ENCODE measurements around the gene PPM1H.
"Not testable (repeated sequence)": the region's sequence is repeated elsewhere in the genome, so short reads cannot be mapped to it uniquely, and the experiment has no call there.

Gene PPM1H, protein sequence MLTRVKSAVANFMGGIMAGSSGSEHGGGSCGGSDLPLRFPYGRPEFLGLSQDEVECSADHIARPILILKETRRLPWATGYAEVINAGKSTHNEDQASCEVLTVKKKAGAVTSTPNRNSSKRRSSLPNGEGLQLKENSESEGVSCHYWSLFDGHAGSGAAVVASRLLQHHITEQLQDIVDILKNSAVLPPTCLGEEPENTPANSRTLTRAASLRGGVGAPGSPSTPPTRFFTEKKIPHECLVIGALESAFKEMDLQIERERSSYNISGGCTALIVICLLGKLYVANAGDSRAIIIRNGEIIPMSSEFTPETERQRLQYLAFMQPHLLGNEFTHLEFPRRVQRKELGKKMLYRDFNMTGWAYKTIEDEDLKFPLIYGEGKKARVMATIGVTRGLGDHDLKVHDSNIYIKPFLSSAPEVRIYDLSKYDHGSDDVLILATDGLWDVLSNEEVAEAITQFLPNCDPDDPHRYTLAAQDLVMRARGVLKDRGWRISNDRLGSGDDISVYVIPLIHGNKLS

DNA sequence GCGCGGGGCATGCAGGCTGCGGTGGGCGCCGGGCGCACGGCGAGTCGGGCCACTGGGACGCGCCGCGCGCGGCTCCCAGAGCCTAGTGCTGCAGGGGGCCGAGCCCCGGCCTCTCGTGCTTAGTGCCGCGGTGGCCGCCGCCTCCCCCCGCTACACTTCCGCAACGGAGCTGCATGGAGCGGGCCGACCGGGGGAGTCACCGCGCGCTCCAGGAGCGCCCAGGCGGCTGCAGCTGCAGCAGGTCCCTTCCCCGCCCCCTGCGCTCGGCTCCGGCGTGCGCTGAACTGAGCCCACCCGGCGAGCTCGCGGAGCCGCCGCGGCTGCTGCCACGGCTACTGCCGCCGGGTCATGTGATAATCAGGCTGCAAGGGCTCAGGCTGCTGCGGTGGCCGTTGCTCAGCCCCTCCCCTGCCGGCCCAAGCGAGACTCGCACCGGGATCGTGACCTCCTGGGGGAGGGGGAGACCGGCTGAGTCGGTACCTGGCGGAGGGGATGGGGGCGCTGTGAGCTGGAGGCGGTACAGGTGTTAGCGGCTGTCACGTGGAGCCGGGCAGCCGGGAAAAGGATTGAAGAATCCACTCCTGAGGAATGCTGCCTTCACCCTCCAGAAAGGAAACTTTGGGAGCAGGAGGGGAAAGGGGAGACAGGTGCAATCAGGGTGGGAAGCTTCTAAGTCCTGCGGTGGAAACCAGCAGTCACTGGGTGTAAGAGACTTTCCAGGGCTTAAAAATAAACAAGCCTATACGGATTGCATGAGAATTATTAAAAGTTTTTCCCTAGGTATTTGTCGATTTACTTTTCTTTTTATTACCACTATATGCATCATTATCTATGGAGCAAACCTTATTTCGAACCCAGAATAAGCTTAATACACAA, at the start of gene PPM1H:
Gene PPM1H, minus strand, starts transcription at position 352 of the 876 bp plus-strand sequence. CDS start 414 bp downstream, outside the sequence.
- DNase-seq (ENCODE audit: low read depth): no peak

DNA sequence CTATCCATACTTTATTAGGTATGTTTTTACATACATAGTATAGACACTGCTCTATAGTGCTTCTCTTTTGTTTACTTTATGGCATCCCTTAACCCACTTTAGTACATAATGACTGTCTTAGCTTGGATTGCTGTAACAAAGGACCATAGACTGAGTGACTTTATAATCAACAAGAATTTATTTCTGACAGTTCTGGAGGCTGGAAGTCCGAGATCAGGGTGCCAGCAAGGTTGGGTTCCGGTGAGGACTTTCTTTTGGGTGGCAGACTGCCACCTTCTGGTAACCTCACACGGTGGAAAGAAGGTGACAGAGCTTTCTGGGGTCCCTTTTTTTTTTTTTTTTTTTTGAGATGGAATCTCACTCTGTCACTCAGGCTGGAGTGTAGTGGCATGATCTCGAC, 48.6 kb upstream of the PPM1H start:
- no peak for DNase-seq (ENCODE audit: low read depth)

DNA sequence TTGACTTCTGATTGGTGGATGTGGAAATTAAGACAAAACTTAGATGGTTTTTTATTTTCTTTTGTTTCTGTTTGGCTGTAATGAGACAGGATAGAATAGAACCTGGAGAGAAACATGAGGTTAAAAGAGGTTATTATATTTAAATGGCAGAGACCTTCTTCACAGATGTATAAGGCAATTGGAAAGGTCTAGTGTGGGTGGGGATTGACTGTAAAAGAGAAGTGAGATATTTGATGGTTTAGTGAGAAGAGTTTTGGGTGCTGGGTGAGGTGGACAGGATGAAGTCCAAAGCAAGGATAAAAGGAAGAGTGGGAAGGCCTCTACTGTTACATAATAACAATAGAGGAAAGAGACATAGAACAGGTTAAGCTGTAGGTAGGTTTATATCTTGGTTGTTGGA, 43.8 kb upstream of the PPM1H start:
- no peak for DNase-seq (ENCODE audit: low read depth)

DNA sequence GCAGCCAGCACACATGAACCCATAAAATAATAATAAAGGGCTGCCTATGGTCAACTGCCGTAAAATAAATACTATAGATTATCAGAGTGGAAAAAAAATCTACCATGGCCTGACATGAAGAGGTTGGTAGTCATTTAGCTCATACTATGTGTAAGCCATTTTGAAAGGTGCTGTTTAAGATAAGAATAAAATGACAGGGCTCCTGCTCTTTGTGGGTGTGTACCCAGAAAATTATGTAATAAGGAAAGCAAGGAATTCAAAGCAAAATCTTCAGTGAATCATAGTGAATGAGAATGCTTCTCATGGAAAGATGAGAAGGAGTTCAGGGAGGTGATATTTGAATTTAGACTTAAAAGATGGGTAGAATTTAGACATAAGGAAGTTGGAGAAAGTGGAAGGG, 42.9 kb upstream of the PPM1H start:
- DNase-seq (ENCODE audit: low read depth): no peak

DNA sequence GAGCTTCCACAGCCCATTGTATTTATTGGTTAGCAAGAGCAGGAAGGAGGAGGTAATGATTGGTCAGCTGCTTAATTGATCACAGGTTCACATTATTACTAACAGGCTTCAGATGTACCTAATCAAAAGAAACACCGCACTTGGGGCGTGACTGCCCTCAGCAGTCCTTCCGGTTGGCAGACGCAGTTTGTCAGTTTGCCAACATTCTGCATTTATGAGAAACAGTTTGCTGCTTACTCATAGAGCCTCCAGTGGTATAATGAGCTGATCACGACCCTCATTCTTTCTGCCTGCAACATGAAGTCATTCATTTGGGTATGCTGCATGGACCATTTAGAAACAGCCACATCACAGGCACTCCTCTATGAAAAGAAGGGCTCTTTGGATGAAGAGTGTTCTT, 42.5 kb upstream of the PPM1H start:
- no peak for DNase-seq (ENCODE audit: low read depth)

DNA sequence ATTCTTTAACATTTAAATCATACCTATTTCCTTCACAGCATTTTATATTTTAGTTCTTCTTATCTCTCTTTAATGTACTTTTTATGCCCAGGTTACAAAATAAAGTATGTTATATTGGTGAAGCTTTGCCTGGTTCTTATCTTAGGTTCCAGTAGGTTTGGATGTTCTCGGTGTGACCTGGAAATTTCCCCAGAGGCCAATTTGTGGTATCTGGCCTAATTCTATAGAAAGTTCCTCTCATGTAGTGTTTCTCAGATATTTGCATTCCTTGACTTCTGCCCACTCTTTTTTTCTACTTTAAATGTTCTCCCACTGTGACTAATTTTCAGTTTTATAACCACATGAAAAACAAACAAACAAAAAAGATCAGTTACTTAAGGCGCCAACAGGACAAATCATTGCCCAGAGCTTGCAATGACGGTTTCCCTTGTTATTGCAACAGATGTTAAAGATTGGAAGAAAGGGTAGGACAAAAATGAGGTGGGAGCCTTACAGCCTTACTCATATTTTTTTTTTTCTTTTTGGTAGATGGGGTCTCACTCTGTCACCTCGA, 41.2 kb upstream of the PPM1H start:
- no peak for DNase-seq (ENCODE audit: low read depth)

DNA sequence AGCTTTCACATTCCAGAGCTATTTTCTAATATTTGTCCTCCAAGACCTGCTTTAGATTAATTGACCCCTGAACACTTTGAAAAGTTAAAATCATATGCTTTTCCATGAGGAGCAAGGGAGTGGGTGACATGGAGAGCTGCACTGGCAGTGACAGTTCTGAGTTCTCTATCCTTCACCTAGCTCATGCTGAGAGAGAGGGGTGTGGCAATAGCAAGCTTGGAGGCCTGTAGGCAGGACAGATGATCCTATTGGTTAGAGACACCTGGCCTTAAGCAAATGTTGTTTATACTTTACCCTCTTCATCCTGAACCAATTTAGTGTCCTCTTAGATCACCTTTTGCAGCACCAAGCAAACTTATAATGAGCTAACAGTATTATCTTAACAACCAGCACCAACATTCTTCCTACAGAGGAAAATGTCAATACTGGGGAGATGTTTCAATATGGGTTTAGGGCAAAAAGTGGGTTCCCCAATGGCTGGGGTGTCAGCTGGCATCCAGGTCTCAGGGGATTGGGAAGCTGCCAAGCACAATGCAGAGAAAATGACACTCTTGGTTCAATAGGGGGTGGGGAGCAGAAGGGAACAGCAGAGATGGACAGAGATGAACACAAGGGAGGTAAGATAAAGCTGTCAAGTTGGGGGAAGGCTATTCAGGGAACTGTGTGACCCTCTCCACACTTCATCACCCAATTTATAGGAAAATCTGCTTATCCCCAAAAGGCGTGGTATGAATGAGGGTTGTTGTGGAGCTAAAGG, 37.0 kb upstream of the PPM1H start:
- DNase-seq (ENCODE audit: low read depth): no peak

DNA sequence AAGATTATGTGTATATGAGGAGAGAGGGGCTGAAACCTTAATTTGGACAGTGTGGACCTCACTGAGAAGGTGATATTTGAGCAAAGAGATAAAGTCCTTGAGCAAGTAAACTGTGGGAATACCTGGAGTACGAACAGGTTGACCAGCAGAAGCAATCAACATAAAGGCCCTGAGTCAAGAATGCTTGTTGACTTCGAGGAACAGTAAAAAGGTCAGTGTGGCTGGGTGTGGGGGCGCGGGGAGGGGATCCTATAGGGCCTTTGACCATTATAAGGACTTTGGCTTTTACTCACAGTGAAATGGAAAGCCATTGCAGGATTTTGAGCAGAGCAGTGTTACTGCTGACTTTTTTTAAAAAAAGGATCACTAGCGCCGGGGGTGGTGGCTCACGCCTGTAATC, 34.7 kb upstream of the PPM1H start:
- DNase-seq (ENCODE audit: low read depth): no peak

DNA sequence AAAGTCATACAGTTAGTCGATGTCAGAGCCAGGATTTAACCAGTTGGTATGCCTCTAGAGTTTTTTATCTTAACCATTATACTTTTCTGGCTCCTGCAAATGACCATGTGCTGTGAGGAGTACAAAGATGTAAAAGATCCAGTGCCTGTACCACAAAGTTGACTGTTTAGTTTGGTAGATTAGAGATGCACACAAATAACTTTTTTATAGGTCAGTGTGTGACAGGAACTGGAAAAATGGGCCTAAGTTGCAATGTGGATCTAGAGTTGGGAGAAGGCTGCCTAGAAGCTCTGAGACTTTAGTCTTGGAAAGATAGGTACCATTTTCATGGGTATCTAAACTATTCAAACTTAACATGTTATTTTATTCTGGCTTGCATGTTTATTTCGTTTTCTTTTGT, 32.8 kb upstream of the PPM1H start:
- no peak for DNase-seq (ENCODE audit: low read depth)

DNA sequence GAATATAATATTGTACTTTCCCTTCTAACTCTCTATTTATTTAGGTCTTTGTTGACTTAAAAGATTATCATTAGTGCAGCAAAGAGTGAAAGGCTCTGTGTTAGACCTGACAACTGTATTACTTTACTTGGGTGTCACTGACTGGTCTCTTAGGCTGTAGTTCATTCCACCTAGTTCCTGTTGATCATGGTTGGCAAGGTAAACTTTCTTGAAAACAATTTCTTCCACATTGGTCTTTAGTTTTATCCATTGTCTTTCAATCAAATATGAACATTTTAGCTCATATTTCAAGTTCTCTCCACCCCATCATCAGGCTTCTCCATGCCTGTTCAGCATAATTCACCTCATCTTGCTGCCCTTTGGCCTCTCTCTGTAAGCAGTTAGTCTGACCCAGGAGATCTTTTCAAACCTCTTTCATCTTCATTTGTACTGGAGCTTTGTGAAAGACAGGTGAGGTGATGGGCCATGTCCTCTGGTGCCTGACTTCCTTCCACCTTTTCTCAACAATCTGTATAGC, 32.1 kb upstream of the PPM1H start:
- DNase-seq (ENCODE audit: low read depth): no peak

DNA sequence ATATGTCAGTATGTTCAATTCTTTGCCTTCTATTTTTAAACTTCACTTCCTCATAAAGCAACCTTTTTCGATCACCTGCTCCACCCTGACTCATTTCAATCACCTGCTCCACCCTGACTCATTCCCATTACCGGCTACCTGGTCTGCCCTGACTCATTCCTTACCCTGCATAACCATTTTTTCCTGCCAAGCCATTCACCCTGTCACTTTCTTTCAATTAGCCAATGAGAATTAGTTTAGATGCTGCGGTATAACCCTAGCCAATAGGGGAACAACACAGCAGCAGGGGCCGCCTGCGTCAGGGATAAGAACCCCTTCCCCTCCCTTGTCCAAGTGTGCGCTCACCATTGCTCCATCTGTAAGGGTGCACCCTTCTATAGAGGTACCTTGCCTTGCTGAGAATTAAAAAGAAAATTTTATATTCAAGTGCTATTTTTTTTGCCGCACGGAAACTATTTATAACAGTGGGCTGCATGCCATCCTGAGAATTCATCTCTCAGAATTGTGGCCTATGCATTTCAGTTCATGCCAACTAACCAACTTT, 31.6 kb upstream of the PPM1H start:
- not testable (repeated sequence) for DNase-seq (ENCODE audit: low read depth)

DNA sequence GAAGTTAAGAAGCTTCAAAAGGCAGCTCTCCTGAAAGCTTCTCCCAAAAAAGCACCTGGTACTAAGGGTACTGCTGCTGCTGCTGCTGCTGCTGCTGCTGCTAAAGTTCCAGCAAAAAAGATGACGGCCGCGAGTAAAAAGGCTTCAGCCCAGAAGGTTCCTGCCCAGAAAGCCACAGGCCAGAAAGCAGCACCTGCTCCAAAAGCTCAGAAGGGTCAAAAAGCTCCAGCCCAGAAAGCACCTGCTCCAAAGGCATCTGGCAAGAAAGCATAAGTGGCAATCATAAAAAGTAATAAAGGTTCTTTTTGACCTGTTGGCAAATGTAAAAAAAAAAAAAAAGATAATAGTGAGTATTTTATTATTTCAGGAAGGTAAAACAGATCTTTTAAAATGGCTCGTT, 30.8 kb upstream of the PPM1H start:
- DNase-seq (ENCODE audit: low read depth): not testable (repeated sequence)

DNA sequence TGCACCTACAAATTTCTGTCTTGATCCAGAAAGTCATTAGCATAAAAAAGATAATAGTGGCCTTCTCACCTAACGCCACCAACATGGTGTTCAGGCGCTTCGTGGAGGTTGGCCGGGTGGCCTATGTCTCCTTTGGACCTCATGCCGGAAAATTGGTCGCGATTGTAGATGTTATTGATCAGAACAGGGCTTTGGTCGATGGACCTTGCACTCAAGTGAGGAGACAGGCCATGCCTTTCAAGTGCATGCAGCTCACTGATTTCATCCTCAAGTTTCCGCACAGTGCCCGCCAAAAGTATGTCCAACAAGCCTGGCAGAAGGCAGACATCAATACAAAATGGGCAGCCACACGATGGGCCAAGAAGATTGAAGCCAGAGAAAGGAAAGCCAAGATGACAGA, 30.3 kb upstream of the PPM1H start:
- not testable (repeated sequence) for DNase-seq (ENCODE audit: low read depth)

DNA sequence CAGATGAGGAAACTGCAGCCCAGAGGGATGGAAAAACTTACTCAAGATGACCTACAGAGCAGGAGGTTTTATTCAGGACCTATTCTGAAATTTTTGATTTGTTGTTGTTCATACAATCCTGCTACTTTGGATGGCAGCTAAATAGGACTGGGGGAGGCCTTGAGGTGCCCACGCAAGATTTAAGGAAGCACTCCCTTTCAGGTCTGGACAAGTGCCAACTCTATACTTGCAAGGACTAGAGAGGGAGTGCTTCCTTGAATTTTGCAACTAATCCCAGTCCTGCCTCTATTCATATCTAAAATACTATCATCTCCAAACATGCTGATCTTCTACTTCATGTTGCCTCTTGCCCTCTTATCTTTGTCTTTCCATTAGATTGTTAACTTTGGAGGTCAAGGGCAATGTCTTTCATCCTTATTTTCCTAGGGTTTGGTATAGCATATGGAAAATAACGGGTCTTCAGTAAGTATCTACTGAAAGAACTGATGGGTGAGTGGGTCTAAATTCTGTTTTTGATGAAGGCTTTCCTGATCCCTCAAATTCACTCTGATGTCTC, 28.6 kb upstream of the PPM1H start:
- DNase-seq (ENCODE audit: low read depth): no peak

DNA sequence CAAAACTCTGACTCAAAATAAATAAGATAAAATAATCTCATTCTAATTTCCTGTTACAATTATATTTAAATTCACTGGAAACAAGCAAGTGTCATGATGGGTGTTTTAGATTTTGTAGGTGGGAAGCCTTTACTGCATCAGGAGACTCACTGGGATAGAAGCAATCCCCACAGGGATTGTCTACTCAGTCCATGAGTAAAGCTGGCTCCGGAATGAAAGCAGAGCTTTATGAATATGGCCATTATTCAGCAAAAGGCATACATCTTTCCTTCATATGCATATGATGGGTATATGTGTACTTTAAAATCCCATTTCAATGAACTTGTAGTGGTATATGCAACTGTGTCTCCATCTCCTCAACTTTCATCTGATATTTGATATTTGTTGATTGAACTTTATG, 25.4 kb upstream of the PPM1H start:
- no peak for DNase-seq (ENCODE audit: low read depth)

DNA sequence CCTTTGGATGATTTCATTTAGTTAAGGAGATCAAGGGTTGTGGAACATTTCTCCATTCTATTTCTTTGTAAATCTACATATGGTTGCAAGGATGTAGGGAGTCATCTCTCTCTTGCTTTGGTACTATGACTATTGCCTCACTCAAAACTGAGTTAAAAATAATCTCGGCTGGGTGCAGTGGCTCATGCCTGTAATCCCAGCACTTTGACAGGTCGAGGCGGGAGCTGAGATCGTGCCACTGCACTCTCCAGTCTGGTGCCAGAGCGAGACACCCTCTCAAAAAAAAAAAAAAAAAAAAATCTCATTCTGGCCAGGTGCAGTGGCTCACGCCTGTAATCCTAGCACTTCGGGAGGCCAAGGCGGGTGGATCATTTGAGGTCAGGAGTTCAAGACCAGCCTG, 24.8 kb upstream of the PPM1H start:
- DNase-seq (ENCODE audit: low read depth): no peak

DNA sequence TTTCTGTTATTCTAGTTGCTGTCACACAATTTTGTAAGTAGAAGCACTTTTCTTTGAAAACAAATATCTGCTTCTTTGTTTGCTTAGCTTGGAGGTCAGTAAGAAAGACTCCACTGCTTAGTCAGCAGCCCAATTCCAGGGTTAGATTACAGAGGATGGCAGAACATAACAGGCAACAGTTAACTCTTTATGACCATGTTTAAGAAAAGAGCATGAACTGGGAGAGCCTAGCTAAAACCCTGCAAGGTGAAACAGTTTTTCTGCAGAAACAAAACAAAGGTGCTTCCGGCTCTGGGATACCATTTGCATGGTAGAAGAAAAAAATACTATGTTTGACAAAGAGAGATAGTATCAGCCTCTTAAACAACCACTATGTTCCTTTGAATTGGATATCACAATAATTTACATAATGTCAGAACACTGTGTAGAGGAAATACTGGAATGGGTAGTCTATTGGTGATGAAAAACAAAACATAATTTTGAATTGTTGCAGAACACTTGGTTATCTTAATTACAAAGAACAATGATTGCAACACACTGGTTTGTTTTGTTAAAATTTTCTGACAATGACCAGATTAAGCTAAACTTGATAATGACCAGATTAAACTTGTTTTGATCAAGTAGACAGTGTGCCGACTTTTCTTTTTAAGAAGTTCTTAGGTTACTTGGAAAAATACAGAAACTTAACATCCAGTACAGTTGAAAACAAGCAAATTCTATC, 22.4 kb upstream of the PPM1H start:
- DNase-seq (ENCODE audit: low read depth): peak; percentile 6

DNA sequence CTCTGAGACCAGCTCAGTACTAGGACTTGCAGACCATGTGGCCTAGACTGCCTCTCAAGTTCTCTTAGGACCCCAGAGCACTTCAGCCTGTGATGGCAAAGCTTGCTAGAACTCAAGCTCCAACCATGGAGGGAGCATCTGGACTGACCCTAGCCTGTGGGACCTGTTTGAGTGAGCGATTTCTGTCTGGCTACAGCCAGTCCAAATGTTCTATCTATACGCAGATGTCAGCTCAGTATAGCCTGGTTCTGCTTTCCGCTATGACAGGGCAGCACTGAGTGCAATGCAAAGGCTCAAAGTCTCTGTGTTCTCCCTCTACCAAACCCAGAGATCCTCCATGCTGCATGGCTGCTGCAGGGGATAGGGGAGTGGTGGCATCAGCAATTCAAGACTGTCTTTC, 20.7 kb upstream of the PPM1H start:
- no peak for DNase-seq (ENCODE audit: low read depth)

DNA sequence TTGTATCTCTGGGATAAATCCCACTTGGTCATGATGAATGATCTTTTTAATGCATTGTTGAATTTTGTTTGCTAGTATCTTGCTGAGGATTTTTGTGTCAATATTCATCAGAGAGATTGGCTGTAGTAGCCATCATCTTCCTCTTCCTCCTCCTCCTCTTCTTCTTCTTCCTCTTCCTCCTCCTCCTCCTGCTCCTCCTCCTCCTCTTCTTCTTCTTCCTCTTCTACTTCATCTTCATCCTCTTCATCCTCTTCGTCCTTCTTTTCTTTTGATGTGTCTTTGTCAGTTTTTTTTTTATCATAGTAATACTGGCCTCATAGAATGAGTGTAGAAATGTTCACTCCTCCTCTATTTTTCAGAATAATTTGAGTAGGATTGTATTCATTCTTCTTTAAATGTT, 15.4 kb upstream of the PPM1H start:
- DNase-seq (ENCODE audit: low read depth): no peak

DNA sequence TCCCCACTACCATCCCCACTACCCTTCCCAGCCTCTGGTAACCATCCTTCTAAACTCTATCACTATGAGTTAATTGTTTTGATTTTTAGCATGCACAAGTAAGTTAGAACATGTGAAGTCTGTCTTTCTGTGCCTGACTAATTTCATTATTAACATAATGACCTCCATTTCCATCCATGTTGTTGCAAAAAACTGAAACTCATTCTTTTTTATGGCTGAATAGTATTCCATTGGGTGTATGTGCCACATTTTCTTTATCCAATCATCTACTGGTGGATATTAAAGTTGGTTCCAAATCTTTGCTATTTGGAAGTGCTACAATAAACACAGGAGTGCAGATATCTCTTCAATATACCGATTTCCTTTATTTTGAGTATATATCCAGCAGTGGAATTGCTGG, 13.2 kb upstream of the PPM1H start:
- DNase-seq (ENCODE audit: low read depth): no peak

All from non-pigmented ciliary epithelial cell (primary cell).